ENCODE data around the gene KCNJ5.

DNA sequence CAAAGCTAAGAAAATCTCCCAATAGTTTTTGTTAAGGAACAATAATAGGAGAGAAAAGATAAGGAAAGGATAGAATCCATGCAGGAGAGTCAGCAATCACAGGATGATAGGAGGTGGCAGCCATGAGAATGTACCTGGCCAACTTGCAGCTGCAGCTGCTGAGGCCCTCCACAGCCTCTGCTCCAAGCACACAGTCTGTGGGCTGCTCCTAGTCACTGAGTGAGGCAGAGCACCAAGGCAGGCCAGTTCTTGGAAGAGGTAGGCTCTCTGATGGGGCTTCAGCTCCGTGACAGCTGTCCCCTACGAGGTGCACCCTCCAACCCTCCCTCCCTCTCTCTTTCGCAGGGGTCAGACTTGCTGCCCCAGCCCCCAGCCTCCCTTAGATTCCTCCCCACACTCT lies 18.6 kb upstream of the KCNJ5 start:
- TF ChIP-seq, protein P1, sequence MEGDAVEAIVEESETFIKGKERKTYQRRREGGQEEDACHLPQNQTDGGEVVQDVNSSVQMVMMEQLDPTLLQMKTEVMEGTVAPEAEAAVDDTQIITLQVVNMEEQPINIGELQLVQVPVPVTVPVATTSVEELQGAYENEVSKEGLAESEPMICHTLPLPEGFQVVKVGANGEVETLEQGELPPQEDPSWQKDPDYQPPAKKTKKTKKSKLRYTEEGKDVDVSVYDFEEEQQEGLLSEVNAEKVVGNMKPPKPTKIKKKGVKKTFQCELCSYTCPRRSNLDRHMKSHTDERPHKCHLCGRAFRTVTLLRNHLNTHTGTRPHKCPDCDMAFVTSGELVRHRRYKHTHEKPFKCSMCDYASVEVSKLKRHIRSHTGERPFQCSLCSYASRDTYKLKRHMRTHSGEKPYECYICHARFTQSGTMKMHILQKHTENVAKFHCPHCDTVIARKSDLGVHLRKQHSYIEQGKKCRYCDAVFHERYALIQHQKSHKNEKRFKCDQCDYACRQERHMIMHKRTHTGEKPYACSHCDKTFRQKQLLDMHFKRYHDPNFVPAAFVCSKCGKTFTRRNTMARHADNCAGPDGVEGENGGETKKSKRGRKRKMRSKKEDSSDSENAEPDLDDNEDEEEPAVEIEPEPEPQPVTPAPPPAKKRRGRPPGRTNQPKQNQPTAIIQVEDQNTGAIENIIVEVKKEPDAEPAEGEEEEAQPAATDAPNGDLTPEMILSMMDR (IDR thresholded peaks at IDR 0.05 in 2 of 3, conservative IDR thresholded peaks at IDR 0.05 in 1 of 3; ENCODE audit: control insufficient read depth in 2 of 3, extremely low read depth in 1 of 3, insufficient read depth in 1 of 3, low read depth in 3 of 3, low read length in 3 of 3): no peak
- TF ChIP-seq POLR2A (IDR thresholded peaks at IDR 0.05; ENCODE audit: low read depth, low read length): no peak
- no peak for TF ChIP-seq BRCA1 (IDR thresholded peaks at IDR 0.05; ENCODE audit: low read depth, low read length)
- TF ChIP-seq, protein P2, sequence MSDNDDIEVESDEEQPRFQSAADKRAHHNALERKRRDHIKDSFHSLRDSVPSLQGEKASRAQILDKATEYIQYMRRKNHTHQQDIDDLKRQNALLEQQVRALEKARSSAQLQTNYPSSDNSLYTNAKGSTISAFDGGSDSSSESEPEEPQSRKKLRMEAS (IDR thresholded peaks at IDR 0.05; ENCODE audit: low read depth, low read length): no peak
- no peak for TF ChIP-seq BMI1 (IDR thresholded peaks at IDR 0.05; ENCODE audit: borderline replicate concordance)
- no peak for TF ChIP-seq EZH2 (IDR thresholded peaks at IDR 0.05; ENCODE audit: borderline replicate concordance, control insufficient read depth, low read depth, low read length)
- TF ChIP-seq, protein P3, sequence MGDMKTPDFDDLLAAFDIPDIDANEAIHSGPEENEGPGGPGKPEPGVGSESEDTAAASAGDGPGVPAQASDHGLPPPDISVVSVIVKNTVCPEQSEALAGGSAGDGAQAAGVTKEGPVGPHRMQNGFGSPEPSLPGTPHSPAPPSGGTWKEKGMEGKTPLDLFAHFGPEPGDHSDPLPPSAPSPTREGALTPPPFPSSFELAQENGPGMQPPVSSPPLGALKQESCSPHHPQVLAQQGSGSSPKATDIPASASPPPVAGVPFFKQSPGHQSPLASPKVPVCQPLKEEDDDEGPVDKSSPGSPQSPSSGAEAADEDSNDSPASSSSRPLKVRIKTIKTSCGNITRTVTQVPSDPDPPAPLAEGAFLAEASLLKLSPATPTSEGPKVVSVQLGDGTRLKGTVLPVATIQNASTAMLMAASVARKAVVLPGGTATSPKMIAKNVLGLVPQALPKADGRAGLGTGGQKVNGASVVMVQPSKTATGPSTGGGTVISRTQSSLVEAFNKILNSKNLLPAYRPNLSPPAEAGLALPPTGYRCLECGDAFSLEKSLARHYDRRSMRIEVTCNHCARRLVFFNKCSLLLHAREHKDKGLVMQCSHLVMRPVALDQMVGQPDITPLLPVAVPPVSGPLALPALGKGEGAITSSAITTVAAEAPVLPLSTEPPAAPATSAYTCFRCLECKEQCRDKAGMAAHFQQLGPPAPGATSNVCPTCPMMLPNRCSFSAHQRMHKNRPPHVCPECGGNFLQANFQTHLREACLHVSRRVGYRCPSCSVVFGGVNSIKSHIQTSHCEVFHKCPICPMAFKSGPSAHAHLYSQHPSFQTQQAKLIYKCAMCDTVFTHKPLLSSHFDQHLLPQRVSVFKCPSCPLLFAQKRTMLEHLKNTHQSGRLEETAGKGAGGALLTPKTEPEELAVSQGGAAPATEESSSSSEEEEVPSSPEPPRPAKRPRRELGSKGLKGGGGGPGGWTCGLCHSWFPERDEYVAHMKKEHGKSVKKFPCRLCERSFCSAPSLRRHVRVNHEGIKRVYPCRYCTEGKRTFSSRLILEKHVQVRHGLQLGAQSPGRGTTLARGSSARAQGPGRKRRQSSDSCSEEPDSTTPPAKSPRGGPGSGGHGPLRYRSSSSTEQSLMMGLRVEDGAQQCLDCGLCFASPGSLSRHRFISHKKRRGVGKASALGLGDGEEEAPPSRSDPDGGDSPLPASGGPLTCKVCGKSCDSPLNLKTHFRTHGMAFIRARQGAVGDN (IDR thresholded peaks at IDR 0.05): no peak
- no peak for TF ChIP-seq SRF (IDR thresholded peaks at IDR 0.05; ENCODE audit: low read depth in 2 of 2, low read length in 2 of 2)
- no peak for TF ChIP-seq IRF4 (IDR thresholded peaks at IDR 0.05; ENCODE audit: low read depth, low read length)
- no peak for TF ChIP-seq JUND (IDR thresholded peaks at IDR 0.05; ENCODE audit: low read depth, low read length)
